H9 (cell line): ENCODE measurements around the gene TMEM198. TPM values are rescaled to one million over a fixed set of nuclear protein-coding genes. Genes with fewer than 3 reads are reported as not detected.

Experiments
- DNase-seq: peaks from one replicate; pipeline ENCODE4 v3.0.0-alpha.2; 2017
- H2AFZ ChIP-seq: one replicate; pipeline ENCODE4 v1.6.1; 2013; ENCODE audit warnings: mild to moderate bottlenecking, low read length, control low read depth, moderate library complexity
- H2AK5ac ChIP-seq: 2 replicates; pipeline ENCODE4 v1.6.1; 2013; ENCODE audit warnings: low read length, control low read depth, mixed read lengths; ENCODE audit not compliant: insufficient read length
- H2BK120ac ChIP-seq: one replicate; pipeline ENCODE4 v1.6.1; 2013; ENCODE audit warnings: low read depth, mild to moderate bottlenecking, low read length, control low read depth, inconsistent platforms; ENCODE audit not compliant: poor library complexity, severe bottlenecking
- H2BK12ac ChIP-seq: 2 replicates; pipeline ENCODE4 v1.6.1; 2013; ENCODE audit warnings: low read length, control low read depth, mixed read lengths, low read depth; ENCODE audit not compliant: insufficient read length
- H2BK15ac ChIP-seq: 2 replicates; pipeline ENCODE4 v1.6.1; 2013; ENCODE audit warnings: low read depth, low read length, control low read depth
- H2BK20ac ChIP-seq: one replicate; pipeline ENCODE4 v1.6.1; 2013; ENCODE audit warnings: low read depth, mild to moderate bottlenecking, low read length, control low read depth, inconsistent platforms; ENCODE audit not compliant: poor library complexity, severe bottlenecking
- H2BK5ac ChIP-seq: 2 replicates; pipeline ENCODE4 v1.6.1; 2013; ENCODE audit warnings: low read length, control low read depth, mixed read lengths; ENCODE audit not compliant: insufficient read length
- H3K14ac ChIP-seq: 2 replicates; pipeline ENCODE4 v1.6.1; 2013; ENCODE audit warnings: low read length, control low read depth; ENCODE audit not compliant: insufficient read depth
- H3K18ac ChIP-seq: 2 replicates; pipeline ENCODE4 v1.6.1; 2013; ENCODE audit warnings: low read depth, mild to moderate bottlenecking, mixed read lengths, low read length, control low read depth; ENCODE audit not compliant: insufficient read length
- H3K23ac ChIP-seq: 2 replicates; pipeline ENCODE4 v1.6.1; 2013; ENCODE audit warnings: low read length, control low read depth, mixed read lengths, low read depth; ENCODE audit not compliant: insufficient read length
- H3K23me2 ChIP-seq: 2 replicates; pipeline ENCODE4 v1.6.1; 2013; ENCODE audit warnings: low read depth, mild to moderate bottlenecking, mixed read lengths, low read length, control low read depth; ENCODE audit not compliant: insufficient read length, poor library complexity, severe bottlenecking
- H3K27ac ChIP-seq: 2 replicates; pipeline ENCODE4 v1.5.1; 2013; ENCODE audit warnings: low read length, control low read depth, mixed read lengths, low read depth; ENCODE audit not compliant: insufficient read length
- H3K27me3 ChIP-seq: 2 replicates; pipeline ENCODE4 v1.6.1; 2013; ENCODE audit warnings: low read length, control low read depth, inconsistent platforms; ENCODE audit not compliant: insufficient read depth
- H3K4ac ChIP-seq: 2 replicates; pipeline ENCODE4 v1.6.1; 2013; ENCODE audit warnings: low read depth, mild to moderate bottlenecking, control low read depth, inconsistent platforms, low read length, moderate library complexity
- H3K4me1 ChIP-seq: 2 replicates; pipeline ENCODE4 v1.6.1; 2013; ENCODE audit warnings: low read length, control low read depth, inconsistent platforms; ENCODE audit not compliant: insufficient read depth
- H3K4me2 ChIP-seq: 2 replicates; pipeline ENCODE4 v1.6.1; 2013; ENCODE audit warnings: low read length, control low read depth, mixed read lengths; ENCODE audit not compliant: insufficient read length, insufficient read depth
- H3K56ac ChIP-seq: 2 replicates; pipeline ENCODE4 v1.6.1; 2013; ENCODE audit warnings: low read depth, mild to moderate bottlenecking, mixed read lengths, low read length, control low read depth; ENCODE audit not compliant: insufficient read length
- H3K79me1 ChIP-seq: 2 replicates; pipeline ENCODE4 v1.6.1; 2013; ENCODE audit warnings: low read depth, mild to moderate bottlenecking, moderate library complexity, low read length, control low read depth, inconsistent platforms; ENCODE audit not compliant: insufficient read depth, poor library complexity, severe bottlenecking
- H3K79me2 ChIP-seq: 2 replicates; pipeline ENCODE4 v1.6.1; 2013; ENCODE audit warnings: low read length, control low read depth, inconsistent platforms; ENCODE audit not compliant: insufficient read depth
- H3K9ac ChIP-seq: 2 replicates; pipeline ENCODE4 v1.6.1; 2013; ENCODE audit warnings: low read length, control low read depth, mixed read lengths; ENCODE audit not compliant: insufficient read length; ENCODE audit errors: extremely low read depth
- H3K9me3 ChIP-seq: one replicate; pipeline ENCODE4 v1.6.1; 2013; ENCODE audit warnings: low read depth, low read length, inconsistent platforms; ENCODE audit not compliant: control insufficient read depth
- H3T11ph ChIP-seq: one replicate; pipeline ENCODE4 v1.6.1; 2013; ENCODE audit warnings: mild to moderate bottlenecking, low read length, control low read depth, inconsistent platforms
- H4K20me1 ChIP-seq: one replicate; pipeline ENCODE4 v1.6.1; 2013; ENCODE audit not compliant: control insufficient read depth, insufficient read length, insufficient read depth
- H4K5ac ChIP-seq: 2 replicates; pipeline ENCODE4 v1.6.1; 2013; ENCODE audit warnings: low read depth, mild to moderate bottlenecking, mixed read lengths, low read length, control low read depth; ENCODE audit not compliant: insufficient read length
- H4K8ac ChIP-seq: replicated peaks from 2 replicates; pipeline ENCODE4 v1.6.1; 2013; ENCODE audit warnings: low read length, control low read depth, mixed read lengths, low read depth; ENCODE audit not compliant: insufficient read length
- H4K91ac ChIP-seq: 2 replicates; pipeline ENCODE4 v1.6.1; 2013; ENCODE audit warnings: low read depth, mild to moderate bottlenecking, moderate library complexity, mixed read lengths, low read length, control low read depth; ENCODE audit not compliant: insufficient read length
- H3K27ac Mint-ChIP-seq, 3 experiments: 2 replicates in 2 of 3; 3 replicates in 1 of 3; pipeline ENCODE4 v1.8.0; 2020 to 2021; ENCODE audit warnings: mixed read lengths in 3 of 3, mild to moderate bottlenecking in 1 of 3, moderate library complexity in 1 of 3
- H3K27me3 Mint-ChIP-seq: 2 replicates; pipeline ENCODE4 v1.8.0; 2021; ENCODE audit warnings: low read depth, mild to moderate bottlenecking, moderate library complexity, mixed read lengths
- H3K36me3 Mint-ChIP-seq, 3 experiments: 2 replicates in 2 of 3; 3 replicates in 1 of 3; pipeline ENCODE4 v1.8.0; 2020 to 2021; ENCODE audit warnings: low read depth in 3 of 3, mixed read lengths in 3 of 3; ENCODE audit not compliant: insufficient read depth in 1 of 3
- H3K4me1 Mint-ChIP-seq, 2 experiments: 2 replicates each; pipeline ENCODE4 v1.8.0; 2020; ENCODE audit warnings: mixed read lengths in 2 of 2
- H3K4me3 Mint-ChIP-seq, 2 experiments: 2 replicates in 1 of 2; 3 replicates in 1 of 2; pipeline ENCODE4 v1.8.0; 2020 to 2021; ENCODE audit warnings: mild to moderate bottlenecking in 2 of 2, mixed read lengths in 2 of 2, moderate library complexity in 1 of 2
- H3K9me3 Mint-ChIP-seq, 2 experiments: 2 replicates in 1 of 2; 3 replicates in 1 of 2; pipeline ENCODE4 v1.8.0; 2020; ENCODE audit warnings: mild to moderate bottlenecking in 2 of 2, mixed read lengths in 2 of 2, moderate library complexity in 1 of 2
- CTCF ChIP-seq: fragments of 200-600 bp; sonication (generic); conservative IDR thresholded peaks from 3 replicates; pipeline ENCODE4 v1.8.0; 2021; ENCODE audit warnings: antibody characterized with exemption, mild to moderate bottlenecking
- WGBS: extraction: QIAGEN DNeasy Blood & Tissue Kit; methylation state at CpG from one replicate; pipeline ENCODE4 v1.1.7; 2013; ENCODE audit warnings: missing lambda C conversion rate, low lambda C conversion rate, mixed read lengths; ENCODE audit not compliant: insufficient read length; ENCODE audit errors: extremely low coverage; 5-methylcytosine and 5-hydroxymethylcytosine counted together
- total RNA-seq: library from RNA; stranded (reverse); gene quantifications from 2 replicates; pipeline ENCODE4 v1.2.1, GENCODE V29; 2021

Gene TMEM198
- total RNA-seq, 1 experiment from 2014 or later, result 7.7 TPM

GRCh38 chr2:219572237-219573001 is 28.6 kb downstream of the TMEM198 start, which contains the start of gene INHA:
Gene INHA (plus strand): TSS chr2:219572310. CDS start chr2:219572375, 65 bp downstream.
- Histone ChIP-seq H4K5ac (no peak within 1 kb of the TSS), H3T11ph (no peak within 1 kb of the TSS), H2BK5ac (no peak within 1 kb of the TSS), H3K18ac (peak within 1 kb of the TSS; percentile 2), H2BK15ac (no peak within 1 kb of the TSS), H2AK5ac (no peak within 1 kb of the TSS), H2BK120ac (no peak within 1 kb of the TSS), H3K14ac (peak within 1 kb of the TSS; percentile 40; the same call in 1 of the 2 replicates), H4K8ac (no peak within 1 kb of the TSS), H3K27me3 (no peaks in the 10 kb centered on the region; the same call in 1 of the 2 replicates), H2BK12ac (no peak within 1 kb of the TSS), H3K23me2 (peaks cover 7% of the 10 kb centered on the region), H4K20me1 (no peaks in the 10 kb centered on the region), H4K91ac (no peak within 1 kb of the TSS), H3K9me3 (no peaks in the 10 kb centered on the region), H3K9ac (no peak within 1 kb of the TSS), H2BK20ac (no peak within 1 kb of the TSS), H3K4ac (no peak within 1 kb of the TSS), H3K23ac (no peak within 1 kb of the TSS), H3K79me2 (no peaks in the 10 kb centered on the region), H3K56ac (no peak within 1 kb of the TSS), H3K4me1 (peaks cover 5% of the 10 kb centered on the region; the same call in 1 of the 2 replicates), H3K27ac (no peak within 1 kb of the TSS), H3K79me1 (no peaks in the 10 kb centered on the region), H2AFZ (no peak within 1 kb of the TSS), H3K4me2 (peak within 1 kb of the TSS; percentile 5)
- no CpG with 5 or more reads among the region's 13 CpGs for WGBS
- peaks cover 47 to 59% of the 10 kb centered on the region in 2 experiments for H3K4me1 Mint-ChIP-seq
- peak within 1 kb of the TSS; percentile 60 to 70 for H3K4me3 Mint-ChIP-seq
- no peaks in the 10 kb centered on the region; a peak in 1 of 5 replicates for H3K9me3 Mint-ChIP-seq
- H3K36me3 Mint-ChIP-seq, result peaks cover 22 to 26% (median 25%) of the 10 kb centered on the region in 3 experiments
- peaks cover 20% of the 10 kb centered on the region for H3K27me3 Mint-ChIP-seq
- TF ChIP-seq CTCF, result no peak
- DNase-seq, result no peak
- peak within 1 kb of the TSS in 2 of 3 experiments; percentile 22 to 64; a peak in 4 of 7 replicates for H3K27ac Mint-ChIP-seq
